Measurements from ENCODE around the gene MYO3B. TPM values are rescaled to one million over a fixed set of nuclear protein-coding genes. Genes with fewer than 3 reads are reported as not detected.

Gene MYO3B
- total RNA-seq, 1 experiment from 2014 or later = 0.52 TPM

- TF ChIP-seq EZH2 (IDR thresholded peaks at IDR 0.05; ENCODE audit: borderline replicate concordance, low read depth, low read length, poor library complexity, severe bottlenecking) (no peak), CTCF (conservative IDR thresholded peaks at IDR 0.05; ENCODE audit: low read depth, low read length) (no peak)
- H3K27ac ChIP-seq (ENCODE audit: low read depth, low read length, poor library complexity, severe bottlenecking) = no peak overlapping the region
- H3K4me1 ChIP-seq (ENCODE audit: insufficient read depth, low read length, poor library complexity, severe bottlenecking) = no peaks in the 10 kb centered on the region
- peaks cover 50% of the 10 kb centered on the region for H3K27me3 ChIP-seq (replicated peaks; ENCODE audit: insufficient read depth, low read depth, low read length, poor library complexity)
- ChIA-PET CTCF (interaction anchor here (0.9 to 1.7 kb wide), 3 partner anchors 45 to 454 kb away, joined by 4 to 6 read pairs (median 4); no protein-coding TSS in a partner anchor), POLR2A (ENCODE audit: low non-redundant PET) (no interaction called here)
- BruUV-seq (replicated peaks) = no TSS peak
- no peaks in the 10 kb centered on the region for H3K36me3 ChIP-seq (ENCODE audit: insufficient read depth, low read length, poor library complexity, severe bottlenecking)
- H3K4me3 ChIP-seq (ENCODE audit: low read depth, low read length, poor library complexity, severe bottlenecking) = no peak overlapping the region
- intact Hi-C loops (cut with micrococcal nuclease; ENCODE audit: unreplicated experiment) = no loop called here
- H3K9me3 ChIP-seq (ENCODE audit: low read depth, low read length, poor library complexity, severe bottlenecking) = no peaks in the 10 kb centered on the region
- no peak for DNase-seq (ENCODE audit: low spot score)
Observed at GRCh38 chr2:170369228-170369627, 191.3 kb downstream of the MYO3B start.

- ChIA-PET POLR2A (ENCODE audit: low non-redundant PET) (no interaction called here), CTCF (interaction anchor here (0.6 to 1.7 kb wide), 4 partner anchors 46 to 949 kb away, joined by 3 to 6 read pairs (median 4); no protein-coding TSS in a partner anchor)
- DNase-seq (ENCODE audit: low spot score) = peak; percentile 67
- Histone ChIP-seq H3K36me3 (ENCODE audit: insufficient read depth, low read length, poor library complexity, severe bottlenecking) (no peaks in the 10 kb centered on the region), H3K4me3 (ENCODE audit: low read depth, low read length, poor library complexity, severe bottlenecking) (no peak overlapping the region), H3K27me3 (replicated peaks; ENCODE audit: insufficient read depth, low read depth, low read length, poor library complexity) (peaks cover 43% of the 10 kb centered on the region), H3K9me3 (ENCODE audit: low read depth, low read length, poor library complexity, severe bottlenecking) (no peaks in the 10 kb centered on the region), H3K4me1 (ENCODE audit: insufficient read depth, low read length, poor library complexity, severe bottlenecking) (no peaks in the 10 kb centered on the region), H3K27ac (ENCODE audit: low read depth, low read length, poor library complexity, severe bottlenecking) (no peak overlapping the region)
- BruUV-seq (replicated peaks) = no TSS peak
- TF ChIP-seq EZH2 (IDR thresholded peaks at IDR 0.05; ENCODE audit: borderline replicate concordance, low read depth, low read length, poor library complexity, severe bottlenecking) = no peak
- peak; percentile 54; the same call in 1 of the 2 replicates for TF ChIP-seq CTCF (conservative IDR thresholded peaks at IDR 0.05; ENCODE audit: low read depth, low read length)
- intact Hi-C loops (cut with micrococcal nuclease; ENCODE audit: unreplicated experiment) = loop anchor here (5.0 kb wide), 1 partner anchor 918 kb away; no protein-coding TSS in a partner anchor
Observed at GRCh38 chr2:170369894-170370293, 191.9 kb downstream of the MYO3B start.

GRCh38 chr2:170371231-170371998, 193.5 kb downstream of the MYO3B start:
- Histone ChIP-seq H3K4me3 (ENCODE audit: low read depth, low read length, poor library complexity, severe bottlenecking) (no peak overlapping the region), H3K4me1 (ENCODE audit: insufficient read depth, low read length, poor library complexity, severe bottlenecking) (no peaks in the 10 kb centered on the region), H3K36me3 (ENCODE audit: insufficient read depth, low read length, poor library complexity, severe bottlenecking) (no peaks in the 10 kb centered on the region), H3K27me3 (replicated peaks; ENCODE audit: insufficient read depth, low read depth, low read length, poor library complexity) (peaks cover 28% of the 10 kb centered on the region), H3K9me3 (ENCODE audit: low read depth, low read length, poor library complexity, severe bottlenecking) (no peaks in the 10 kb centered on the region), H3K27ac (ENCODE audit: low read depth, low read length, poor library complexity, severe bottlenecking) (no peak overlapping the region)
- CTCF ChIA-PET = interaction anchor here (0.7 kb wide), 1 partner anchor 445 kb away, joined by 6 read pairs; the partner anchor contains the start of gene GAD1
- POLR2A ChIA-PET (ENCODE audit: low non-redundant PET) = no interaction called here
- no peak for DNase-seq (ENCODE audit: low spot score)
- no TSS peak for BruUV-seq (replicated peaks)
- no peak for TF ChIP-seq CTCF (conservative IDR thresholded peaks at IDR 0.05; ENCODE audit: low read depth, low read length)
- no peak for TF ChIP-seq EZH2 (IDR thresholded peaks at IDR 0.05; ENCODE audit: borderline replicate concordance, low read depth, low read length, poor library complexity, severe bottlenecking)
- intact Hi-C loops (cut with micrococcal nuclease; ENCODE audit: unreplicated experiment) = loop anchor here (5.0 kb wide), 1 partner anchor 919 kb away; no protein-coding TSS in a partner anchor
